Testis (tissue), 3 donors: ENCODE data around the gene NUTF2. TPM values are rescaled to one million over a fixed set of nuclear protein-coding genes. Genes with fewer than 3 reads are reported as not detected.
A peak's percentile ranks its signal among the peaks of the same experiment; 100 is the strongest.

Experiments
- DNase-seq: peaks from one replicate; pipeline ENCODE4 v3.0.0-alpha.2; 2019
- H3K27ac ChIP-seq, 2 donors: fragments of 200-600 bp; sonication (generic); one replicate each; pipeline ENCODE4 v1.5.1; 2019
- H3K27me3 ChIP-seq: fragments of 200-600 bp; sonication (generic); one replicate; pipeline ENCODE4 v1.5.1; 2019
- H3K36me3 ChIP-seq: fragments of 200-600 bp; sonication (generic); one replicate; pipeline ENCODE4 v1.5.1; 2017; ENCODE audit warnings: low read depth; ENCODE audit errors: missing control alignments
- H3K4me1 ChIP-seq: fragments of 200-600 bp; sonication (generic); one replicate; pipeline ENCODE4 v1.5.1; 2019
- H3K4me3 ChIP-seq, 2 donors: fragments of 200-600 bp; sonication (generic); one replicate each; pipeline ENCODE4 v1.5.1; 2017 to 2019
- H3K9me3 ChIP-seq: fragments of 200-600 bp; sonication (generic); one replicate; pipeline ENCODE4 v1.5.1; 2017
- CTCF ChIP-seq, 3 experiments: fragments of 450-650 bp in 2 of 3; fragments of 200-600 bp in 1 of 3; sonication (generic) in 1 of 3; IDR thresholded peaks; one replicate each; pipeline ENCODE4 v1.5.1; 2016 to 2019; ENCODE audit warnings: antibody characterized with exemption in 3 of 3, mild to moderate bottlenecking in 2 of 3, moderate library complexity in 1 of 3
- POLR2A ChIP-seq: fragments of 450-650 bp; IDR thresholded peaks from one replicate; pipeline ENCODE4 v1.6.1; 2017; ENCODE audit warnings: antibody characterized with exemption, mild to moderate bottlenecking, moderate library complexity
- WGBS, 2 donors: methylation state at CpG; one replicate each; pipeline ENCODE4 v1.1.5; 2018; 5-methylcytosine and 5-hydroxymethylcytosine counted together
- intact Hi-C: fragments of 100-400 bp; cut with DNase I; formaldehyde crosslinking; loops from one replicate; pipeline ENCODE4 v1.15.1; 2023; ENCODE audit warnings: low total_unique reads
- polyA plus RNA-seq: library from polyadenylated mRNA; stranded (reverse); fragments of 350-450 nt; fragmentation: Illumina TruSeq; extraction: RNeasy Lipid Tissue Mini Kit (QIAGEN cat#74804); gene quantifications from one replicate; pipeline ENCODE4 v1.2.3, GENCODE V29; 2014; ENCODE audit warnings: low read depth, low replicate concordance; ENCODE audit not compliant: insufficient read depth
- total RNA-seq, 2 donors: library from RNA; depleted of rRNA; stranded (reverse); fragments of >200 nt; gene quantifications; one replicate each; pipeline ENCODE4 v1.2.3, GENCODE V29; 2016

The NUTF2 gene
- total and polyA plus RNA-seq, 3 donors from 2014 or later = 121 to 297 (median 239) TPM

DNA sequence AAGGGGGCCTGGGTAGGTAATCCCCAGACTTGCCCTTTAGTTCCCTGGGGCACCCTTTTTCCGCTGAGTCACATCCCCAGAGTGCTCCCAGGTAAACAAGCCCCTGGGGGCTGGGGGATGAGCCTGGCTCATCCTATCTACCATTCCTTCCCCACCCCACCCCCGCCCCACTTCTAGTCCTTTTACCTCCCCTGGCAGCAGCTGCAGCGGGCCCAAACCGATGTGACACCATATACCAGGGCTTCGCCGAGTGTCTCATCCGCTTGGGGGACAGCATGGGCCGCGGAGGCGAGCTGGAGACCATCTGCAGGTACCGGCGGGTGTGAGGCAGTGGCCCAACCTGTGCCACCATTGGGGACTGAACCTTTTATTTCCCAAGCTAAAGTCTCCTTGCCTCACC lies 38.8 kb downstream of the NUTF2 start:
- no peak for DNase-seq
- Histone ChIP-seq H3K4me3 (no peak overlapping the region), H3K9me3 (no peaks in the 10 kb centered on the region), H3K4me1 (peaks cover 10% of the 10 kb centered on the region), H3K27me3 (no peaks in the 10 kb centered on the region), H3K27ac (no peak overlapping the region), H3K36me3 (no peaks in the 10 kb centered on the region)
- TF ChIP-seq CTCF (IDR thresholded peaks at IDR 0.05) (no peak), POLR2A (no peak)
- intact Hi-C loops = no loop called here
- 88 to 95% methylated on average over 1 to 12 of the region's 12 CpGs for WGBS, 2 donors

DNA sequence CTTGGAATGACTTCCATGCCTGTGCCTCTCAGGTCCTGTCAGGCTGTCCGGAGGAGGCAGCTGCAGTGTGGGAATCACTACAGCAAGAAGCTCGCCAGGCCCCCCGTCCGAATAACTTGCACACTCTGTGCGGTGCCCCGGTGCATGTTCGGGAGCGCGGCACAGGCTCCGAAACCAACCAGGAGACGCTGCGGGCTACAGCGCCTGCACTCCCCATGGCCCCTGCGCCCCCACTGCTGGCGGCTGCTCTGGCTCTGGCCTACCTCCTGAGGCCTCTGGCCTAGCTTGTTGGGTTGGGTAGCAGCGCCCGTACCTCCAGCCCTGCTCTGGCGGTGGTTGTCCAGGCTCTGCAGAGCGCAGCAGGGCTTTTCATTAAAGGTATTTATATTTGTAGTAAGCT lies 39.2 kb downstream of the NUTF2 start:
- Histone ChIP-seq H3K36me3 (no peaks in the 10 kb centered on the region), H3K9me3 (no peaks in the 10 kb centered on the region), H3K4me1 (peaks cover 13% of the 10 kb centered on the region), H3K4me3 (no peak overlapping the region), H3K27me3 (no peaks in the 10 kb centered on the region), H3K27ac (no peak overlapping the region)
- DNase-seq = no peak
- intact Hi-C loops = no loop called here
- WGBS, 2 donors = 96 to 97% methylated on average over 18 to 19 of the region's 19 CpGs
- no peak for TF ChIP-seq POLR2A
- TF ChIP-seq CTCF (IDR thresholded peaks at IDR 0.05) = no peak

GRCh38 chr16:67886387-67886786 lies 39.7 kb downstream of the NUTF2 start:
- WGBS, 2 donors = 93 to 97% methylated on average over 5 of the region's 5 CpGs
- intact Hi-C loops = no loop called here
- TF ChIP-seq POLR2A (no peak), CTCF (IDR thresholded peaks at IDR 0.05) (no peak)
- H3K27ac ChIP-seq = no peak overlapping the region
- no peaks in the 10 kb centered on the region for H3K27me3 ChIP-seq
- H3K36me3 ChIP-seq = no peaks in the 10 kb centered on the region
- no peak overlapping the region for H3K4me3 ChIP-seq
- H3K9me3 ChIP-seq = no peaks in the 10 kb centered on the region
- peaks cover 13% of the 10 kb centered on the region for H3K4me1 ChIP-seq
- no peak for DNase-seq

- Histone ChIP-seq H3K36me3 (no peaks in the 10 kb centered on the region), H3K27me3 (no peaks in the 10 kb centered on the region), H3K4me1 (peaks cover 11% of the 10 kb centered on the region), H3K27ac (no peak overlapping the region), H3K9me3 (no peaks in the 10 kb centered on the region), H3K4me3 (no peak overlapping the region)
- 63 to 82% methylated on average over 3 of the region's 3 CpGs for WGBS, 2 donors
- intact Hi-C loops = no loop called here
- TF ChIP-seq POLR2A (no peak), CTCF (IDR thresholded peaks at IDR 0.05) (no peak)
- no peak for DNase-seq
Observed at GRCh38 chr16:67888331-67888730, 41.6 kb downstream of the NUTF2 start.

DNA sequence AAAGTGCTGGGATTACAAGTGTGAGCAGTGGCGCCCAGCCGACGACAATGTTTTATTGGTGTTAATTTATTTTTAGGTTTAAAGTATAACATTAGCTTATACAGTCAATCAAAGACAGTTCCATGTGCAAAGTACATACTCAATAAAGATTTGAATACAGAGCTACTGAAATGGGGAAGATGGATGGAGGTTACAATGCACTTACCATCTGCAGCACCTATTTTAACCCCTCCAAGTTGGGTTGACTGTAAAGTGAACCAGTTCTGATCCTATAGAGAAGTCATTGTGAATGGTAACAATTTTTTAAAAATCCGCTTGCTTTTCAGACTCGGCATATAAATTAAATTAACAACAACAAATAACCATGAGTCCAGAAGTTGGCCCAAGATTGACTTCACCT lies 45.6 kb downstream of the NUTF2 start:
- H3K4me1 ChIP-seq = peaks cover 18% of the 10 kb centered on the region
- WGBS, 2 donors = 21 to 36% methylated on average over 5 of the region's 5 CpGs
- no peaks in the 10 kb centered on the region for H3K27me3 ChIP-seq
- peak overlapping the region; percentile 90 to 96 for H3K4me3 ChIP-seq
- DNase-seq = no peak
- H3K9me3 ChIP-seq = no peaks in the 10 kb centered on the region
- no peak for TF ChIP-seq CTCF (IDR thresholded peaks at IDR 0.05)
- TF ChIP-seq POLR2A = no peak
- H3K36me3 ChIP-seq = no peaks in the 10 kb centered on the region
- intact Hi-C loops = no loop called here
- peak overlapping the region in 1 of 2 donors; percentile 93 for H3K27ac ChIP-seq
